ENCODE data around the gene PMP22. TPM values are rescaled to one million over a fixed set of nuclear protein-coding genes. Genes with fewer than 3 reads are reported as not detected.

The PMP22 gene
- 100 to 1,000 TPM; 224 to 387 (median 297) TPM for total RNA-seq

GRCh38 chr17:15265131-15265530 is at the start of gene PMP22:
PMP22 (minus strand) TSS chr17:15265326; CDS start chr17:15260727, 4,599 bp downstream.
- DNase-seq (ENCODE audit: low spot score) (no peak), ATAC-seq (ENCODE audit: low FRiP score) (no peak)
- no peak for TF ChIP-seq CTCF (IDR thresholded peaks at IDR 0.05)

- no peak for TF ChIP-seq CTCF (IDR thresholded peaks at IDR 0.05)
- no peak for ATAC-seq (ENCODE audit: low FRiP score)
- DNase-seq (ENCODE audit: low spot score): no peak
Observed at GRCh38 chr17:15311996-15312395, 46.9 kb upstream of the PMP22 start.

GRCh38 chr17:15309793-15310192 is 44.7 kb upstream of the PMP22 start:
- ATAC-seq (ENCODE audit: low FRiP score) (no peak), DNase-seq (ENCODE audit: low spot score) (no peak)
- TF ChIP-seq CTCF (IDR thresholded peaks at IDR 0.05): no peak

- TF ChIP-seq CTCF (IDR thresholded peaks at IDR 0.05): no peak
- ATAC-seq (ENCODE audit: low FRiP score): no peak
- no peak for DNase-seq (ENCODE audit: low spot score)
Observed at GRCh38 chr17:15309236-15309635, 44.1 kb upstream of the PMP22 start.

GRCh38 chr17:15308758-15309157 is 43.6 kb upstream of the PMP22 start:
- no peak for DNase-seq (ENCODE audit: low spot score)
- TF ChIP-seq CTCF (IDR thresholded peaks at IDR 0.05): no peak
- no peak for ATAC-seq (ENCODE audit: low FRiP score)

GRCh38 chr17:15307710-15308111 is 42.6 kb upstream of the PMP22 start:
- DNase-seq (ENCODE audit: low spot score) (no peak), ATAC-seq (ENCODE audit: low FRiP score) (peak; percentile 61)
- no peak for TF ChIP-seq CTCF (IDR thresholded peaks at IDR 0.05)

- TF ChIP-seq CTCF (IDR thresholded peaks at IDR 0.05): no peak
- DNase-seq (ENCODE audit: low spot score): no peak
- ATAC-seq (ENCODE audit: low FRiP score): no peak
Observed at GRCh38 chr17:15303851-15304250, 38.7 kb upstream of the PMP22 start.

All from omental fat pad (tissue), 4 donors.